GM20000 (cell line): ENCODE data around the gene NCK2.

Experiments used
- DNase-seq: peaks from one replicate; pipeline ENCODE4 v3.0.0; 2012; ENCODE audit warnings: low spot score
- CTCF ChIP-seq: IDR thresholded peaks from 2 replicates; pipeline ENCODE4 v1.5.1; 2012; ENCODE audit warnings: mild to moderate bottlenecking, control low read depth; ENCODE audit errors: extremely low read depth, missing control alignments

Gene NCK2

GRCh38 chr2:105760191-105760590 lies 15.5 kb downstream of the NCK2 start:
- no peak for DNase-seq
- no peak for TF ChIP-seq CTCF

GRCh38 chr2:105760639-105761337 lies 16.1 kb downstream of the NCK2 start:
- DNase-seq, result no peak
- no peak for TF ChIP-seq CTCF

- DNase-seq, result no peak
- TF ChIP-seq CTCF, result no peak
These were observed 17.3 kb downstream of the NCK2 start for GRCh38 chr2:105761931-105762515.

GRCh38 chr2:105763076-105763475 lies 18.4 kb downstream of the NCK2 start:
- no peak for DNase-seq
- TF ChIP-seq CTCF, result no peak

GRCh38 chr2:105764059-105764458 lies 19.3 kb downstream of the NCK2 start:
- no peak for DNase-seq
- TF ChIP-seq CTCF, result no peak

- DNase-seq, result no peak
- TF ChIP-seq CTCF, result no peak
These were observed 20.9 kb downstream of the NCK2 start for GRCh38 chr2:105765415-105766299.
